ENCODE measurements around the gene ZNF74. TPM values are rescaled to one million over a fixed set of nuclear protein-coding genes. Genes with fewer than 3 reads are reported as not detected.
"Not testable (repeated sequence)": the region's sequence is repeated elsewhere in the genome, so short reads cannot be mapped to it uniquely, and the experiment has no call there.

ZNF74 gene
- total RNA-seq, 2 donors from 2014 or later = 5.9 to 6.9 TPM

- intact Hi-C loops (cut with DNase I) = loop anchor here in 1 of 2 donors (1.0 kb wide), 1 partner anchor 111 kb away; the partner anchor contains the start of gene MED15
- DNase-seq (ENCODE audit: low spot score) = no peak
Measured at GRCh38 chr22:20395907-20396287, 1.9 kb downstream of the ZNF74 start.

GRCh38 chr22:20396639-20397038 is 2.7 kb downstream of the ZNF74 start:
- intact Hi-C loops (cut with DNase I) = no loop called here
- no peak for DNase-seq (ENCODE audit: low spot score)

- no peak for DNase-seq (ENCODE audit: low spot score)
- intact Hi-C loops (cut with DNase I) = no loop called here
Measured at GRCh38 chr22:20397498-20397897, 3.5 kb downstream of the ZNF74 start.

- DNase-seq (ENCODE audit: low spot score) = no peak
- intact Hi-C loops (cut with DNase I) = no loop called here
Measured at GRCh38 chr22:20398420-20398819, 4.5 kb downstream of the ZNF74 start.

GRCh38 chr22:20399866-20400605 is 6.1 kb downstream of the ZNF74 start:
- DNase-seq (ENCODE audit: low spot score) = no peak
- intact Hi-C loops (cut with DNase I) = loop anchor here in 1 of 2 donors (10.0 kb wide), 1 partner anchor 55 kb away; no protein-coding TSS in a partner anchor

- no peak for DNase-seq (ENCODE audit: low spot score)
- intact Hi-C loops (cut with DNase I) = loop anchor here in 1 of 2 donors (10.0 kb wide), 1 partner anchor 54 kb away; no protein-coding TSS in a partner anchor
Measured at GRCh38 chr22:20400606-20401375, 6.8 kb downstream of the ZNF74 start.

GRCh38 chr22:20401376-20402014 is 7.5 kb downstream of the ZNF74 start:
- DNase-seq (ENCODE audit: low spot score) = no peak
- intact Hi-C loops (cut with DNase I) = loop anchor here in 1 of 2 donors (10.0 kb wide), 1 partner anchor 53 kb away; no protein-coding TSS in a partner anchor

GRCh38 chr22:20402960-20403778 is 9.2 kb downstream of the ZNF74 start:
- DNase-seq (ENCODE audit: low spot score) = no peak
- intact Hi-C loops (cut with DNase I) = loop anchor here in 1 of 2 donors (10.0 kb wide), 1 partner anchor 52 kb away; no protein-coding TSS in a partner anchor

GRCh38 chr22:20403779-20404140 is 9.8 kb downstream of the ZNF74 start:
- intact Hi-C loops (cut with DNase I) = loop anchor here in 1 of 2 donors (10.0 kb wide), 1 partner anchor 51 kb away; no protein-coding TSS in a partner anchor
- no peak for DNase-seq (ENCODE audit: low spot score)

- intact Hi-C loops (cut with DNase I) = loop anchor here in 1 of 2 donors (10.0 kb wide), 1 partner anchor 50 kb away; no protein-coding TSS in a partner anchor
- no peak for DNase-seq (ENCODE audit: low spot score)
Measured at GRCh38 chr22:20404881-20405280, 10.9 kb downstream of the ZNF74 start.

GRCh38 chr22:20405291-20405930 is 11.5 kb downstream of the ZNF74 start:
- DNase-seq (ENCODE audit: low spot score) = no peak

GRCh38 chr22:20405931-20406685 is 12.2 kb downstream of the ZNF74 start:
- DNase-seq (ENCODE audit: low spot score) = no peak
- intact Hi-C loops (cut with DNase I) = loop anchor here in 1 of 2 donors (10.0 kb wide), 1 partner anchor 49 kb away; no protein-coding TSS in a partner anchor

More at GRCh38 chr22:20405291-20405930, 11.5 kb downstream of the ZNF74 start:
- intact Hi-C loops (cut with DNase I) = loop anchor here in 1 of 2 donors (10.0 kb wide), 1 partner anchor 49 kb away; no protein-coding TSS in a partner anchor

GRCh38 chr22:20406686-20407408 is 12.9 kb downstream of the ZNF74 start:
- no peak for DNase-seq (ENCODE audit: low spot score)

GRCh38 chr22:20407829-20408228 is 13.9 kb downstream of the ZNF74 start:
- intact Hi-C loops (cut with DNase I) = loop anchor here in 1 of 2 donors (10.0 kb wide), 1 partner anchor 47 kb away; no protein-coding TSS in a partner anchor
- DNase-seq (ENCODE audit: low spot score) = no peak

More at GRCh38 chr22:20406686-20407408, 12.9 kb downstream of the ZNF74 start:
- intact Hi-C loops (cut with DNase I) = loop anchor here in 1 of 2 donors (10.0 kb wide), 1 partner anchor 48 kb away; no protein-coding TSS in a partner anchor

- no peak for DNase-seq (ENCODE audit: low spot score)
- intact Hi-C loops (cut with DNase I) = loop anchor here in 1 of 2 donors (10.0 kb wide), 1 partner anchor 46 kb away; no protein-coding TSS in a partner anchor
Measured at GRCh38 chr22:20408891-20409290, 14.9 kb downstream of the ZNF74 start.

GRCh38 chr22:20409385-20409784 is 15.4 kb downstream of the ZNF74 start:
- DNase-seq (ENCODE audit: low spot score) = not testable (repeated sequence)

More at GRCh38 chr22:20409385-20409784, 15.4 kb downstream of the ZNF74 start:
- intact Hi-C loops (cut with DNase I) = loop anchor here in 1 of 2 donors (10.0 kb wide), 1 partner anchor 45 kb away; no protein-coding TSS in a partner anchor
